ENCODE measurements around the gene ZNF474.

ZNF474 gene

DNA sequence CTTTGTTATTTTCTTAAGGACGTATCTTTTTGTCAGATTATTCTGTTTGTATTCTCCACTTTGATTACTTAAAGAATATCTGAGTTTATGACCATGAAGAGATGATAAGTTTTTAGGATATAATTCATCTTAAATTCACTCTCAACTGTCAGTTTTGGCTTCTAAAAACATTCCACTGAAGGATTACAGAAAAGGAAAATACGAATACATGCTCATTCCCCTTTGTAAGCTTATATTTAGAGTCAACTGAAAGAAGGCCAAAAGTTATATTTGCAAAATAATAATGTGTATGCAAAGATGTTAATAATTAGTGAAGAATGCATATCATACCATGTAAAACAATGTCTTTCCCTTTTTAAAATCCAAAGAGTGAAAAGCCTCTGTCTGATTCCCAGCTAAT, 52.5 kb downstream of the ZNF474 start:
- DNase-seq (ENCODE audit: low spot score), result no peak

DNA sequence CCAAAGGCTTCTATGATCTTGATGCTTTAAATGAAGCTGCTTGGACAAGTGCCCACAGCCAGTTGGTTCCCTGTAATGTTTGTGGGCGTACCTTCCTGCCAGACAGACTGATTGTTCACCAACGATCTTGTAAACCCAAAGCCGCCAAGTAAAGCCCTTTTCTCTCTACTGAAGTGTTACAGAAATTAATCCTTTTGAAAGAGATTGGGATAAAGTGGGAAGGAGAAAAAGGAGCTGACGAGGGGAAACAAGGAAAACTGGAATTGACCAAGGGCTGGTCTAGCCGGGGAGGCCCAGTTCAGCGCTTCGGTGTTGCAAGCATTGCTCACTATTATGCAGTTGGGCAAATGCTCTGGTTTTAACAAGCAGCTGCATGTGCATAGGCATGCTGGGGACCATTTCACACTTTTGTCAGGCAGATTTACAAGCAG, 53.2 kb downstream of the ZNF474 start:
- DNase-seq (ENCODE audit: low spot score), result no peak

DNA sequence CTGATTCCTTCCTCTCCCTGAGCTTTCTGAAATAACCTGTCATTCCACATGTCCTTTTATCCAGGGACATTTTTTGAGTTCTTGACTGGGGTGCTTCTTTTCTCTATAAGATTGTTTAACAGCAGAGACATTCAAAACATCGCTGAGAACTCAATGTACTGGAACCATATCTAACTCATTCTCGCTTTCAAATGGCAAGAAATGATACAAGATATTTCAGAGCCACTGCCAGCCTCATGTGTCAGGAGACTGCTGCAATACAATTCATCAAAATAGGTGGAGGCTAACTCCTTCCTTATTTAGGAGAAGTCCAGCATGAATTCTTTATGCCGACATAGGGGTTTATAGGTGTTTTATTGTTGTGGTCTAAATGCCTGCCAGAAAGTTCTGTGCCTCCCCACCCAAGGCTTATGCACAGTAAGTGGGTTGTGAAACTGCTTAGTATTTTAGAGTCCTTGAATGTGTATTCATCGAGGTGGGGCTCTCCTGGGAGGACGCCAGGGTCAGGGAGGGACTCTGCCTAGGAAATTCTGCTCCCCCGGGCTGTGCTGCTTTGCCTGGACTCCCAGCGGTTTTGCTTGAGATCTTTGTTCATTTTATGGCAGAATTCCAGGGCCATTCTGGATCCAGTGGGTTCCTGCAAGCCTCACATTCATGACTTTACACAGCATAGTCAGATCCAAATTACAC, 53.9 kb downstream of the ZNF474 start:
- DNase-seq (ENCODE audit: low spot score), result no peak

DNA sequence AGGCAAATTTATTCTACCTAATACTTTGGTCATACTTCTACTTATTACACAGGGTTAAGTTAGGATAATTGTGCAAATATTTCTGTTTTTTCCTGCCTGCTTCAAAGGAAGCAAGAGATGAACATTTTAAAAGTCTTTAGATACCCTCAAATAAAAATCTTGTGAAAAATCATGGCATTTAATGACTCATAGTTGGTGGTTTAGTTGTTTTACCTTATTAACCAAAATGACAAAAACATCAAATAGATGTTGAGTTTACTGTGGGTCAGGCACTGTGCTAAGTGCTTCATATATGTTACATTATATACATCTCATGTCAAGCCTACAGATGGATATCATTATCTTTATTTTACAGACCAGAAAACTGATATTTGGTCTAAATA, 54.4 kb downstream of the ZNF474 start:
- no peak for DNase-seq (ENCODE audit: low spot score)

DNA sequence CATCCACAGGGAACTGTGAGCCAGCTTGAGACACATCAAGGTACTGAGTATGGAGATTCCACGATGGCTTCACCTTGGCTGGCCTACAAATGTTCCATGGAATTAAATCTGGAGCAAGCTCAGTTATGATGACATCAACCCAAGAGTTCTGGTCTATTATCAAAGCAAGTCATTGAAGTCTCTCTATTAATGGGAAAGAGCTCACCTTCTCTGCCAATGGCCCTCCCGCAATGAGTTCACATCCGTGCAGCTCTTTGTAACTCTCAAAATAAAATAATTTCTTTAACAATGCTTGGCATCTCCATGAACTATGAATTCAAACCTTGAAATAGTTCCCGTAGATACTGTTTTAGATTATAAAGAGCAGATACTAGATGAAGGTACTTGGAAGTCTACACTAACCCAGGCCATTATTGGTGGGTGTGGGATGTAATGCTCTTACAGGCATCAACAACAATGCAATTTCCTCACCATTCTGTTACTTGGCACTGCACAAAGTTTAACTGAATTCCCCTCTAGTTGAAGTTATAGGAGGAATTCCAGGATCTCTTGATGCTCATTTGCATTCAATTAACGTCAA, 55.4 kb downstream of the ZNF474 start:
- DNase-seq (ENCODE audit: low spot score), result no peak

DNA sequence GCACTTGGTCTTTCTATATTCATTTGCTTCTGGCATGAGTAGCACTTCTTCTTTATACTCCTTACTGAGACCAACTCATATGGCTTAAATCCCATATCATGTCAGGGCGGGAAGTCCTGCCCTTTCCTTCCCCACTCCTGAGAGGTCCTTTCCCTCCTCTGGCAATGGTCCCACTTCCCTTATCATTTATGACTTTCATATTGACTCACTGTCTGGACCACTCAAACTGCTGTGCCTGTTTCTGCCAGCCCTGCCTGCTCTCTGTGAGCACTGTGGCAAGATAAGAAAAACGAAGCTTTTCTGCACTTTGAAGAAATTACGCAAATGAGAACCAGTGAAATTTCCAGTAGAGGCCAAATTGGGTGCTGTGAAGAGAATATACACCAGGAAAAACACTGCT, 58.1 kb downstream of the ZNF474 start:
- no peak for DNase-seq (ENCODE audit: low spot score)

DNA sequence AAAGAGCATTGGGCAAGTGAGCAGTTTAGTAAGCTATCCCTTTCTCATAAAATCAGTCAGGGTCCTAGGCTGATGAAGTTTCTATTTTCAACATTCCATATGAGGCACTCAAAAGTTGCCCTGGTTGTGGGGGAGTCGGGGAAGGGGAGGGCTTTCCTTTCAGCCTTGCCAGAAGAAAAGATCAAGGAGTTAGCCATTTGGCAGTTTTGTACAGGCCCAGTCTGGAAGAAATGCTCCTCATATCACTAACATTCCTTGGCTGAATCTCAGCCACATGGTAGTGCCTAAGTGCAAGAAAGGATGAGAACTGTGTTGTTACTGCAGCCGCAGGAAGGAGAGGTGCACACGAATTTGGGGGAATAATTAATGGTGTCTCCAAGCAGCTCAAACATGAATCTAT, 60.8 kb downstream of the ZNF474 start:
- DNase-seq (ENCODE audit: low spot score), result no peak

DNA sequence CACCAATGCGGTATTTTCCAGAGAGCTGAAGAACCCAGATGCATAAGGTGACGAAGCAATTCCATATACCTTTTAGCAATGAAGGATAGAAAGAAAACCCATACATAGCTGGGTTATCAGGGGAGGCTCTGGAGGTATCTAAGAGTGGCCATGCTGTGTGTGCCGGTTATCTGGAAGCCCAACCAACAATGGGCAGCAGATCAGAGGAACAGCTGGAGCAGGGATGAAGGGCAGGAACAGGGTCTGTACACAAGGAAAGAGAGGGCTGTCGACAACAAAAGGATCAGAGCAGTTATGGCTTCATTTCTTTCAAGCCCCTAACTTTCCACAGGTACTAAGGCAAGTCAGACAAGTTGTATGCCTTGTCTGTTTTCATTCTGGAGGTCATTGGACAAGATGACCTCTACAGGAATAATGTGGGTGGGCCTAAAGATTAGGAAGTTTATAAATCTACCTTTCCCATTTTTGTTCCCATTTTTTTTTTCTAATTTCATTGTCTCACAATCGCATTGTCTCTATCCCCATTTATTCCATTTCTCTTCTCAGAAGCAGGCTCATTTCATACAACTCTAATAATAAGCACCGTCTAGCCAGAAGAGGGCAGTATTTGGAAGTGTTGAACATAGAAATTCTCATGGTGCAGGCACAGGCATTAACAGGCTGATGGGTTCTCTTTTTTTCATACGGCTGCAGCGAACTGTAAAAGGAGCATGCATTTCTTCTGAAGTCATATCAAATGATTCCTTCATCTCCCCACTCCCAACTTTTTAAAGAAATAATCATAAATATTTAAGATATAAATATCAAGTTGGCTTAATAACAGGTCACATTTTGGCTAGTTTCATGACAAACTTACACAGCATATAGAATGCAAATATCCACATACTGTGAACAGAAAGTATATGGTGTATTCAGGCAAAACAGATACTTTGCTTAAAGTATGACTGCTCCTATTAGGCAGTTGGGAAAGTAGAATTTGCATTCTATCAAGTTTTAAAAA, 63.5 kb downstream of the ZNF474 start:
- peak; percentile 7 for DNase-seq (ENCODE audit: low spot score)

DNA sequence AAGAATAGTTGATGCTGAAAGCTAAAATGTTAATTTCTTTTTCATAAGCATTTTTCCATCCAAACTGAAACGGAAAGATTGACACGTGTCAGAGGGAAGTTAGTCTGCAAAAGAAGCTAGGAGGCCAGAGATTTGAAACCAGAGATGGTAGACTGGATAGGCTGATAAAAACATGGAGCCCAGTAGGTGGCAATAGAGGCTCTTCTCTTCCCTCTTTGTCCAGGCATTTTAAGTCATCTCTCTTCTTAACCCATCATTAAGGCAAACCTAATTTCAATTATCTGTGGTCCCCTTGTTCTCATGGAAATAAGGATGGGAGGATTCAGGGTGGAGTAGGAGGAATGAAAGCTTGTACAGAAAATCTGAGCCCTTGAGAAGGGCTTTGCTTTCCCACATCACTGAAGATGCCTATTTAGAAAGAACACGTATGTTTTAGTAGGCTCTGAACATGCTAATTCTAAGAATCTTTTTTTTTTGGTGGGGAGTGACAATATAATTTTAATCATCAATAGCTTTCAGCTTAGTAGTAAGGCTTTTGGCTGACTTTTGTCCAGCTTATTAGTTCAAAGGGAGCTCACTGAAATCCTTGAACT, 66.6 kb downstream of the ZNF474 start:
- no peak for DNase-seq (ENCODE audit: low spot score)

DNA sequence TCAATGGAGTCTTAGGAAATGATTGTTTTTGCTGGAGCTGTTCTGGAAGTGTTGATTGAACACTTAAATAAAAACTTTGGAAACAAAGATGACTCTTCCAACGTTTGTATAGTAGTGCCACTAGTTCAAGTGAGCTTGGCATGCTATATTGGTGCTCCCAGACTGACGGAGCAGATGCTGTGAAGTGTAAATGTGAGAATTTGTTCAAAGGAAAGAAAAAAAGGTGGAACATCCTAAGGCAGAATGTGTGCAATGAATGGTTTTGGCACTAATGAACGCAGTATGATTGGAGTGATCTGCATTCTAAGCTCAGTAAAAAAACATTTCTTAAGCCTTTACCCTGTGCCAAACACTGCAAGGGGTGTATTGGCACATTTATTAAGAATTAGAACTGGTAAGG, 69.8 kb downstream of the ZNF474 start:
- DNase-seq (ENCODE audit: low spot score), result no peak

DNA sequence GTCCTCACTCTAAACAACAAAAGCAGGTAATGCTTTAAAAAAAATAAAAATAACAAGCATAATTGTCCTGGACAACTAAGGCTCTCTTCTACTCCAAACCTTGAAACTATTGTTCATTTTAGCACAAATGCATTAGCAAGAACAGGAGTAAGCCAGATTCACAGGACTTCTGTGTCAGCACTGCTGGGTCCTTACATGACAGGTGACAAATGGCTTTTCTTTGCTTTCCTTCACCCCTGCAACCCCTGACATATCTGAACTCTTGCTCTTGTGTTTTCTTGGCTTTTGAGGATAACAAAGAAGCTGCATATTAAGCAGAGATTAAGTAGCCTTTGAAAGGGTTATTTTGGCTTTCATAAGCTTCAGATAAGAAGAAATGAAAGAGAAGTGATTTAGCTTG, 71.1 kb downstream of the ZNF474 start:
- DNase-seq (ENCODE audit: low spot score), result no peak

DNA sequence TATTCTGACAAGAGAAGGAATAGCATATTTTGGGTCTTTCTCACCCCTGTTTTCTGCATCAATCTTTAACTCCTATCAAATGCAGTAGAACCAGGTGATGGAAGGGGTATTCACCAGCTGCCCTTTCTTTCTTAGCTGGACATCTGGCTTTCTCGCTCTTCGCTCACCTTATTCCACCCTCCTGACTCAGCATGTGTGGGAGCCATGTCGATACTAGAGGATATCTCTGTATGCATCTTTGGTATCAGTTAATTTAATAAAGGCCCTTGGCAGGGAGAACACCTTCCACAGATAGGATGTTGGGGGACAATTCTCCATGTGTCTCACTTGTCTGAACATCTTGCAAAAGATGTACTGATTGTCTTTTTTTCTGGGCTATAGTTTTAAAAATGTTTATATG, 71.5 kb downstream of the ZNF474 start:
- no peak for DNase-seq (ENCODE audit: low spot score)

DNA sequence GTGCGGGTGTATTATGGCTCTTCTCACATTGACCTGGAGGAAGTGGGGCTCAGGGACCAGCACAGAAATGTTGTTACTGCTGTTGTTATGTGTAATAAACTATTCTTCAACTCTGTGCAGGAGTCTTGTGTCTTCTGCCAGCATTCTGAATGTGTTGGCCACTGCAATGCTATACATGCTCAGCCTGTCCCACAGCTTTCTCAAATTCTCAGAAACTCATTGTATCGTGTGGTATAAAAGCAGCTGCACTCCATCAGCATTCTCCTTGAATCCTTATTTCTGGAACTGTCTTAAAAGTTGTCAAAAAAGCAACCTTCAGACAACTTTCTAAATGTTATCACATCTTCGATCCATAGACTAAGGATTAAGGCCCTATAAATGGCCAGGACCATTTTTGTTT, 72.0 kb downstream of the ZNF474 start:
- DNase-seq (ENCODE audit: low spot score), result no peak

DNA sequence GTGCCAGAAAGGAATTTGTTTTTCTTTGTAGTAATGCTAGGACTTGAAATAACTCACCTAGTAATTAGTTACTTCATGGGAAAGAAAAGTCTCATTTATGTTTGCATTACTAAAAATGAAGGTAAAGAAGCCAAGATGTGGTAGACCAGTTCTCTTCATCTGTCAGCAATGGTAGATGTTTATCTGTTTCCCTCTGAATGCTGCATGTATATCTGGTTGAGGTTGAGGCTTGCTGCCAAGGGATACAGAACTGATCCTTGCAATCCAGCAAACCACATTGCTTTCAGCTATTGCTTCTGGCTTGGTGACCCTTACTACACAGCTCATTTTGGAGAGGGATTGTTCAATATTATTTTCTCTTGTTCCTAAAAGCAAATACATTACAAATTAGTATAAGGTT, 73.6 kb downstream of the ZNF474 start:
- no peak for DNase-seq (ENCODE audit: low spot score)
